ENCODE measurements around the gene SEPTIN11.
A peak's percentile ranks its signal among the peaks of the same experiment; 100 is the strongest.

SEPTIN11 gene

GRCh38 chr4:76982638-76983584, 33.4 kb downstream of the SEPTIN11 start:
- no peak for DNase-seq

- DNase-seq, result no peak
These were observed 34.6 kb downstream of the SEPTIN11 start for GRCh38 chr4:76984127-76984526.

GRCh38 chr4:76984788-76985211, 35.2 kb downstream of the SEPTIN11 start:
- no peak for DNase-seq

GRCh38 chr4:76987153-76987591, 37.6 kb downstream of the SEPTIN11 start:
- no peak for DNase-seq

- DNase-seq, result no peak
These were observed 38.1 kb downstream of the SEPTIN11 start for GRCh38 chr4:76987685-76988084.

- DNase-seq, result peak; percentile 40
These were observed 40.0 kb downstream of the SEPTIN11 start for GRCh38 chr4:76989391-76990061.

- DNase-seq, result no peak
These were observed 40.9 kb downstream of the SEPTIN11 start for GRCh38 chr4:76990288-76991080.

- no peak for DNase-seq
These were observed 41.7 kb downstream of the SEPTIN11 start for GRCh38 chr4:76991161-76991660.

- DNase-seq, result peak; percentile 27
These were observed 44.5 kb downstream of the SEPTIN11 start for GRCh38 chr4:76993787-76994641.

- no peak for DNase-seq
These were observed 46.2 kb downstream of the SEPTIN11 start for GRCh38 chr4:76995776-76996175.

GRCh38 chr4:76996445-76996844, 46.9 kb downstream of the SEPTIN11 start:
- DNase-seq, result no peak

GRCh38 chr4:76997077-76997476, 47.5 kb downstream of the SEPTIN11 start:
- no peak for DNase-seq

- DNase-seq, result no peak
These were observed 48.0 kb downstream of the SEPTIN11 start for GRCh38 chr4:76997532-76997931.

GRCh38 chr4:76998251-76998901, 48.8 kb downstream of the SEPTIN11 start:
- DNase-seq, result no peak
